ENCODE results near the gene SLC24A4.
A peak's percentile ranks its signal among the peaks of the same experiment; 100 is the strongest.

SLC24A4 gene

GRCh38 chr14:92380582-92380981 lies 57.6 kb downstream of the SLC24A4 start:
- Mint-ChIP-seq H3K27ac (no peak overlapping the region), H3K36me3 (no peaks in the 10 kb centered on the region), H3K4me3 (no peak overlapping the region), H3K4me1 (peaks cover 7% of the 10 kb centered on the region), H3K9me3 (no peaks in the 10 kb centered on the region)
- ATAC-seq, result no peak
- no peak for DNase-seq (ENCODE audit: low spot score in 2 of 2)

DNA sequence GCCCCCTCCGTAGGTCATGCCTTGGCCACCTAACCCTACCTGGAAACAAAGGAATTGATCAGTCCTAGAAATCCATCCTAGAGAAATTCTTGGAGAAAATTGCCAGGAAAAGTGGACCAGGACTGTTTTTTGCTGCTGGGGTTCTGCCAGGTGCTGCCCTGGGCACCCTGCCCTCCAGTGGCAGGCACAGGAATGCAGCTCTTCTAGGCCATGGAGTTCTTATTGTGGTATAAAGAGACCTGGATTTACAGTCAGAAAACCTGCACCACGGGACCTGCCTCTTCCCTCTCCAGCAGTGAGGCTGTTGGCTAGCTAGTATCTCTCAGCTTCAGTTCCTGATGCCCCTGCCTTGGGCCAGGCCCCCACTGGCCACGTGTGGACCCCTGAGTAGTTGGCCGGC lies 59.7 kb downstream of the SLC24A4 start:
- Mint-ChIP-seq H3K4me1 (peaks cover 7% of the 10 kb centered on the region), H3K36me3 (no peaks in the 10 kb centered on the region), H3K9me3 (no peaks in the 10 kb centered on the region), H3K4me3 (no peak overlapping the region), H3K27ac (peak overlapping the region; percentile 34)
- DNase-seq (ENCODE audit: low spot score in 2 of 2), result no peak
- ATAC-seq, result no peak

- H3K4me3 Mint-ChIP-seq, result no peak overlapping the region
- peaks cover 3% of the 10 kb centered on the region for H3K4me1 Mint-ChIP-seq
- peak overlapping the region; percentile 34 for H3K27ac Mint-ChIP-seq
- DNase-seq (ENCODE audit: low spot score in 2 of 2) (no peak), ATAC-seq (no peak)
- no peaks in the 10 kb centered on the region for H3K9me3 Mint-ChIP-seq
- no peaks in the 10 kb centered on the region for H3K36me3 Mint-ChIP-seq
Observed at GRCh38 chr14:92383805-92384204, 60.8 kb downstream of the SLC24A4 start.

GRCh38 chr14:92384461-92385133 lies 61.6 kb downstream of the SLC24A4 start:
- no peaks in the 10 kb centered on the region for H3K36me3 Mint-ChIP-seq
- no peaks in the 10 kb centered on the region for H3K4me1 Mint-ChIP-seq
- H3K4me3 Mint-ChIP-seq, result no peak overlapping the region
- ATAC-seq (no peak), DNase-seq (ENCODE audit: low spot score in 2 of 2) (no peak)
- no peak overlapping the region for H3K27ac Mint-ChIP-seq
- no peaks in the 10 kb centered on the region for H3K9me3 Mint-ChIP-seq

DNA sequence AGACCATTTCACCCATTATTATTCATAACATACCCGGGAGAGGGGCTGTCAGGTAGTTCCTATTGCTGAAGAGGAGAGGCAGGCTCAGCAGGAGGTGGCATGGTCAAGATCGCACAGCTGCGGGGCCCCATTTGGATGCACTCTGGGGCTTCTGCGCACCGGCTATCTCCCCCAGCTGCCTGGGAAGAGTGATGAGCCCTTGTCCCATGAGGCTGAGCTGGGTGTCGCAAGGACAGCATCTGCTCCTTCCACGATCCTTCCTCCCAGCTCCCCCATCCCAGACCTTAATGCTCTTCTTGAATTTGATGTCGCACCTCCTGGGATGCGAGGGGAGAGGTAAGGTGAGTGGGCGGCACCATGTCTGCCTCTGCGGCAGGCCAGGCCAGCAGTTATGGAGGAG lies 62.6 kb downstream of the SLC24A4 start:
- Mint-ChIP-seq H3K4me1 (no peaks in the 10 kb centered on the region), H3K36me3 (no peaks in the 10 kb centered on the region), H3K4me3 (no peak overlapping the region), H3K9me3 (no peaks in the 10 kb centered on the region), H3K27ac (no peak overlapping the region)
- no peak for ATAC-seq
- DNase-seq (ENCODE audit: low spot score in 2 of 2), result no peak

GRCh38 chr14:92386165-92386564 lies 63.2 kb downstream of the SLC24A4 start:
- no peak overlapping the region for H3K4me3 Mint-ChIP-seq
- no peak for ATAC-seq
- H3K9me3 Mint-ChIP-seq, result no peaks in the 10 kb centered on the region
- H3K4me1 Mint-ChIP-seq, result no peaks in the 10 kb centered on the region
- H3K36me3 Mint-ChIP-seq, result no peaks in the 10 kb centered on the region
- no peak overlapping the region for H3K27ac Mint-ChIP-seq
- no peak for DNase-seq (ENCODE audit: low spot score in 2 of 2)

DNA sequence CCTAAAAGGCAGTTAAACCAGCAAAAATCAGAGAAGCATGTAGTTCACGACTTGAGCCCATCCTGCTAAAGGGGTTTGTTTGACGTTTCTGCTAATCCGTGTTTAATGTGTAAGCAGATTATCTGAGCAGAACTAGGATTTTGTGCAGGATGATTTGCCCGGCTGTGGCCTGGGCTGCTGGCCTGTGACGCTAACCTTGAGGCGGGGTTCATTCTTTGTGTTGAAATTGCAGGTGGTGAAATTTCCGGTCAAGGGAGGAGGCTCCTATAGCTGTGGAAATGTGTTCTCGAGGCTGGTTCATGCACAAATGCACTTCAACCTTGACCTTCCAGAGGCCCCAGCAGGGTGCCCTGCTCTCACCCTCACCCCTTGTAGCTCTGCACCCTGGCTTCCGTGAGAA lies 63.7 kb downstream of the SLC24A4 start:
- DNase-seq (ENCODE audit: low spot score in 2 of 2), result no peak
- Mint-ChIP-seq H3K36me3 (no peaks in the 10 kb centered on the region), H3K27ac (no peak overlapping the region), H3K4me3 (no peak overlapping the region), H3K9me3 (no peaks in the 10 kb centered on the region), H3K4me1 (peaks cover 2% of the 10 kb centered on the region)
- no peak for ATAC-seq

- H3K27ac Mint-ChIP-seq, result no peak overlapping the region
- no peaks in the 10 kb centered on the region for H3K36me3 Mint-ChIP-seq
- no peak for DNase-seq (ENCODE audit: low spot score in 2 of 2)
- H3K4me1 Mint-ChIP-seq, result peaks cover 10% of the 10 kb centered on the region
- no peaks in the 10 kb centered on the region for H3K9me3 Mint-ChIP-seq
- H3K4me3 Mint-ChIP-seq, result no peak overlapping the region
- no peak for ATAC-seq
Observed at GRCh38 chr14:92387578-92387977, 64.6 kb downstream of the SLC24A4 start.

DNA sequence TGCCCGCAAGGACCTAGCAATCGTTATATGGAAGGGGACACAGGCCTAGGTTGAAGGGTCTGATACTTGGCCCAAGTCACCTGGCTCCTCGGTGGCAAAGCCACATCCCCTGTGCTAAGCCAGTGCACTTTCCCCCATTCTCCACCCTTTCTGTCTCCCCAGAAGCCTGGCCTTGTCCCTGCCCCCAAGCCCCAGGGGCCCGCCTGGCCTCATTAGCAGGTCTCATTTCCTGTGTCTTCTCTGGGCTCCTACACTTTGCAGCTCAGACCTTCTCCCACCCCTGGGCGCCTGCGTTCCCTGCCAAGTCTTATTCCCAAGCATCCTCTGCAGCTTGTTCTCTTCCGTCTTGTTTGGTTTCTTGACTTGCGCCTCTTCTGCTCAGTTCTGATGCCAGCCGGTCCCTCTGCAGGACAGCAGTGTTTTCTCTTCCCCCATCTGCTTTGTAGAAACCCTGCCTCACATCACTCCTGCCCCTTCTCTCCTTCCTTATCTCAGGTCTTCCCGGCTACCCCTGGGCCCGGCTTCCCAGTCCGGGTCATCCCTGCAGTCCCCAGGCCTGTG lies 66.7 kb downstream of the SLC24A4 start:
- Mint-ChIP-seq H3K27ac (peak overlapping the region; percentile 60), H3K9me3 (no peaks in the 10 kb centered on the region)
- no peak for ATAC-seq

DNA sequence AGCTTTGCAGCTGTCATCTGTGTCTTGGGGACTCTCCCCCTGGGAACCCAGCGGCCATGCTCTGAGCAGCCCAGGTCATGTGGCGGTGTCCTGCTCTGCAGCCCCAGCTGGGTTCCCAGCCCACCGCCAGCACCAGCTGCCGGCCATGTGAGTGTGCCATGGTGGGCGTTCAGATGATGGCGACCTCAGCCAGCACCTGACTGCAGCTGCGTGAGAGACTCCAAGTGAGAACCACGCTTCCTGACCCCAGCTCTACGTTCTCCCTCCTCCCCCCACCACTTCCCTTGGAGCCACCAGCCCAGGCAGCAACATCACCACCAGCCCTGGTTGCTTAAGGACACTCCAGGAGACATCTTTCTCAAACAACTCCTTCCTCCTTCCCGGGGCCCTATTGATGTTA lies 68.8 kb downstream of the SLC24A4 start:
- no peaks in the 10 kb centered on the region for H3K36me3 Mint-ChIP-seq
- peaks cover 10% of the 10 kb centered on the region for H3K4me1 Mint-ChIP-seq
- ATAC-seq, result no peak
- no peak overlapping the region for H3K27ac Mint-ChIP-seq
- H3K4me3 Mint-ChIP-seq, result no peak overlapping the region
- no peak for DNase-seq (ENCODE audit: low spot score in 2 of 2)
- no peaks in the 10 kb centered on the region for H3K9me3 Mint-ChIP-seq

More for the DNA sequence above, 66.7 kb downstream of the SLC24A4 start:
- H3K4me3 Mint-ChIP-seq, result no peak overlapping the region
- peaks cover 10% of the 10 kb centered on the region for H3K4me1 Mint-ChIP-seq
- no peaks in the 10 kb centered on the region for H3K36me3 Mint-ChIP-seq
- DNase-seq (ENCODE audit: low spot score in 2 of 2), result no peak

GRCh38 chr14:92392711-92393110 lies 69.7 kb downstream of the SLC24A4 start:
- DNase-seq (ENCODE audit: low spot score in 2 of 2), result no peak
- Mint-ChIP-seq H3K9me3 (no peaks in the 10 kb centered on the region), H3K27ac (no peak overlapping the region), H3K4me1 (peaks cover 10% of the 10 kb centered on the region), H3K4me3 (no peak overlapping the region), H3K36me3 (no peaks in the 10 kb centered on the region)
- ATAC-seq, result no peak

DNA sequence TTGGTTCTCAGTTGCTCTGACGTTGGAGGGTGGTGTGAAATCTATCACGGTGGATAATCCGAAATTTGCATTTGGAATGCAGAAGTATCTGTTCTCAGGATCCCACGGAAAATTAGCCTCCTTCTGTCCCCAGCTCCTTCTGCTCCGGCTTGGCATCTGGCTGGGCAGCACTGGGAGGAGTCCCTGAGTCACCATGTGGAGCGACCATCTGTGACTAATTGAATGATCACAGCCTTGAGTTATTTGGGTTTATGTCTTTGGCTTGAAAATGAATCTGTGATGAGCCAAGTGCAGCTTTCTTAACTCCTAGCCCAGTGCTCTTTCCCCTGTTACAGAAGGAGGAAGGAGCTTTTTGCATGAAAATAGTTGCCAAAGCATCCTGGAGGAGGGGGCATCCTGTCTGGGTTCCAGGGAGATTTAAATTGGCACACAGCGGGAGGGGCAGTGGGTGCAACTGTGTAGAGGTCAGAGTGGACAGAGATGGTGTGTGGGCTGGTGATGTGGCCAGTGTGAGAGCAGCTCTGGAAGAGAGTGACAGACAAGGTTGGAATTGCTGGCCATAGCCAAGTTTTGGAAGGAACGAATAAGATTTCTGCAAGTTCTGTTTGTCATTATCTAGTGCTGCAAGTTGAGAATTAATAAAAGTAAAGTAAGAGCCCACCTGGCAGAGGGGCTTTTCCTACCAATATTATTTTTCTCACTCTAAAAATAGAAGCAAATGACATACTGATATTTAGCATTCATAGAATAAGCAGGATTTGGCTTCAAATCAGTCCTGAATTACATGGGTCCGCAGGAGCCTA lies 74.4 kb downstream of the SLC24A4 start:
- Mint-ChIP-seq H3K9me3 (no peaks in the 10 kb centered on the region), H3K4me1 (peaks cover under 1% of the 10 kb centered on the region), H3K36me3 (no peaks in the 10 kb centered on the region), H3K4me3 (no peak overlapping the region), H3K27ac (no peak overlapping the region)
- DNase-seq (ENCODE audit: low spot score in 2 of 2) (no peak), ATAC-seq (no peak)

DNA sequence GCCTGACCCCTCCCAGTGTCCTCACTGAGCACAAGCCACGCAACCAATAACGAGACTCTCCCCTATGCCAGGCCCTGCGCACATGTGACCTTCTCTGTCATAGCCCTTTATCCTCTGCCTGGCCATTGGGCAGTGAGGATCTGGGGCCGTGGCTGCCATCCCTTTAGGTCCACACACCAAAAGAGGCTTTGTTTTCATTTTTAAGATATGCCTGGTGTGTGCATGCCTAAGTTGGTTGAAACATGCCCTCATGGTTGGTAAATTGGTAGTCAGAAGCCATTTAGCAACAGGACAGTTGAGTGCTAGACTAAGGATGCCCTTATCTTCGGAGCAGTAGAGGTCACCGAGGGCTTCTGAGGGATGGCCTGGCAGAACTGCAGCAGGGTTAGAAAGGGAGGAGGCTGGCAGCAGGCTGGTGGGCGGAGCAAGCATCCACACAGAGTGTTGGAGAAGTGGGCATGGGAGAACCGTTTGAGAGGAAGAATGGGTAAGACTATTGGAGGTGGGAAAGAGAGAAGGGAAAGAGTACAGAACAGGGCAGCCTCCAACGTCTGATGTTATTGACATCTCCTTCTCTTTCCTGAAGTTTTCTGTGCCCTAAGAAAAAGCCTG lies 75.1 kb downstream of the SLC24A4 start:
- DNase-seq (ENCODE audit: low spot score in 2 of 2) (no peak), ATAC-seq (no peak)
- Mint-ChIP-seq H3K27ac (peak overlapping the region; percentile 7), H3K4me3 (no peak overlapping the region), H3K4me1 (no peaks in the 10 kb centered on the region), H3K9me3 (no peaks in the 10 kb centered on the region), H3K36me3 (no peaks in the 10 kb centered on the region)

GRCh38 chr14:92398888-92399636 lies 76.1 kb downstream of the SLC24A4 start:
- no peaks in the 10 kb centered on the region for H3K4me1 Mint-ChIP-seq
- H3K27ac Mint-ChIP-seq, result no peak overlapping the region
- H3K36me3 Mint-ChIP-seq, result no peaks in the 10 kb centered on the region
- no peak overlapping the region for H3K4me3 Mint-ChIP-seq
- no peak for ATAC-seq
- no peaks in the 10 kb centered on the region for H3K9me3 Mint-ChIP-seq
- no peak for DNase-seq (ENCODE audit: low spot score in 2 of 2)
